Prostate gland (tissue), 2 donors: ENCODE measurements around the gene ATMIN. TPM values are rescaled to one million over a fixed set of nuclear protein-coding genes. Genes with fewer than 3 reads are reported as not detected.

ENCODE experiments used
- DNase-seq: peaks from one replicate; pipeline ENCODE4 v3.0.0-alpha.2; 2019; ENCODE audit warnings: low spot score
- H3K27ac ChIP-seq, 2 donors: fragments of 200-600 bp; sonication (generic); 2 replicates each; pipeline ENCODE4 v1.5.1; 2017 to 2019
- H3K27me3 ChIP-seq: fragments of 200-600 bp; sonication (generic); replicated peaks from 2 replicates; pipeline ENCODE4 v1.5.1; 2019; ENCODE audit not compliant: insufficient read depth
- H3K36me3 ChIP-seq, 2 donors: fragments of 200-600 bp; sonication (generic); 1 replicate in 1 of 2; 2 replicates in 1 of 2; pipeline versions ENCODE4 v1.5.1 to v1.8.1; 2017 to 2019
- H3K4me1 ChIP-seq: fragments of 200-600 bp; sonication (generic); replicated peaks from 2 replicates; pipeline ENCODE4 v1.5.1; 2019
- H3K4me3 ChIP-seq, 2 donors: fragments of 200-600 bp; sonication (generic); 2 replicates each; pipeline ENCODE4 v1.5.1; 2017 to 2019
- H3K9me3 ChIP-seq: fragments of 200-600 bp; sonication (generic); 2 replicates; pipeline ENCODE4 v1.5.1; 2017
- CTCF ChIP-seq, 4 experiments: fragments of 200-600 bp in 2 of 4; fragments of 450-650 bp in 2 of 4; sonication (generic) in 2 of 4; IDR thresholded peaks; 1 replicate in 3 of 4; 2 replicates in 1 of 4; pipeline ENCODE4 v1.5.1; 2016 to 2019; ENCODE audit warnings: antibody characterized with exemption in 4 of 4, mild to moderate bottlenecking in 2 of 4, moderate library complexity in 2 of 4
- POLR2A ChIP-seq: fragments of 450-650 bp; IDR thresholded peaks from one replicate; pipeline ENCODE4 v1.6.1; 2016; ENCODE audit warnings: antibody characterized with exemption, mild to moderate bottlenecking
- POLR2AphosphoS5 ChIP-seq: sonication (generic); formaldehyde crosslinking; IDR thresholded peaks from one replicate; pipeline ENCODE4 v1.6.1; 2017; ENCODE audit warnings: antibody characterized with exemption
- WGBS: methylation state at CpG from one replicate; pipeline ENCODE4 v1.1.5; 2018; 5-methylcytosine and 5-hydroxymethylcytosine counted together
- intact Hi-C: fragments of 100-400 bp; cut with DNase I; formaldehyde crosslinking; loops from one replicate; pipeline ENCODE4 v1.14.2; 2022
- total RNA-seq, 2 donors: library from RNA; depleted of rRNA; stranded (reverse); fragments of >200 nt; gene quantifications; one replicate each; pipeline ENCODE4 v1.1.0, GENCODE V29; 2016

ATMIN gene
- total RNA-seq, 2 donors from 2014 or later: 47.1 to 62.4 TPM

DNA sequence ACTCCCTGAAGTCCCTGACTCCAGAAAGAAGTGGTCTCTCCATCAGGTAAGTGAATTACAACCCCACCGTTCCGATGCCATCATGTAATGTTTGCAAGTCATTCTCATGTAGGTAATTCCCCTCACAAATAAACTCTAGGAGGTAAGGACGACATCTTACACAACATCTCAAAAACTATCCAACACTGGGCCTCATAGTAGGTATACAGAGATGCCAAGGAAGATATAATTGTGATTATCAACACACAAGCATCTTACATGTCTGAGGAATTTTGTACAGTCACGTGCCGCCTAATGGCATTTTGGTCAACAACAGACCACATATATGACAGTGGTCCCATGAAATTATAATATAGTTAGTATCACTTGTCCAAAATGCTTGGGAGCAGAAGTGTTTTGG, 53.2 kb downstream of the ATMIN start:
- TF ChIP-seq POLR2AphosphoS5 (no peak), POLR2A (no peak), CTCF (IDR thresholded peaks at IDR 0.05) (no peak)
- no peaks in the 10 kb centered on the region for H3K9me3 ChIP-seq
- DNase-seq: no peak
- intact Hi-C loops: no loop called here
- no peak overlapping the region for H3K27ac ChIP-seq
- H3K27me3 ChIP-seq: no peaks in the 10 kb centered on the region
- no peaks in the 10 kb centered on the region for H3K4me1 ChIP-seq
- H3K4me3 ChIP-seq: no peak overlapping the region
- H3K36me3 ChIP-seq: no peaks in the 10 kb centered on the region
- WGBS: 90% methylated on average over 5 of the region's 5 CpGs

DNA sequence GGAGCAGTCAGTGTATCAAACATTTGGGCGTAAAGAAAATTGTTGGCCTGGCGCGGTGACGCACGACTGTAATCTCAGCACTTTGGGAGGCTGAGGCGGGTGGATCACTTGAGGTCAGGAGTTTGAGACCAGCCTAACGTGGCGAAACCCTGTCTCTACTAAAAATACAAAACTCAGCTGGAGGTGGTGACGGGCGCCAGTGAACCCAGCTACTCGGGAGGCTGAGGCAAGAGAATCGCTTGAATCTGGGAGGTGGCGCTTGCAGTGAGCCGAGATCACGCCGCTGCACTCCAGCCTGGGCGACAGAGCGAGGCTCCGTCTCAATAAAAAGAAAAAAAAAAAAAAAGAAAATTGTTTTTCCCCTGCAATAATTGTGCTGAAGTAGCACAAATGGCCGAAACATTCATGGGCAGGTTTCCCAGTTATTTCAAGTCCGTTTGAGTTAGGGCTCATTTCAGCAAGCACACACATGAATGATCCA, 59.2 kb downstream of the ATMIN start:
- no peak for TF ChIP-seq POLR2AphosphoS5
- no peak for TF ChIP-seq POLR2A
- TF ChIP-seq CTCF (IDR thresholded peaks at IDR 0.05): no peak
- WGBS: 55% methylated on average over 21 of the region's 21 CpGs
- H3K4me1 ChIP-seq: no peaks in the 10 kb centered on the region
- no peaks in the 10 kb centered on the region for H3K9me3 ChIP-seq
- no peaks in the 10 kb centered on the region for H3K27me3 ChIP-seq
- H3K4me3 ChIP-seq: peak overlapping the region in 1 of 2 donors; percentile 76
- intact Hi-C loops: loop anchor here (10.0 kb wide), 1 partner anchor 220 kb away; the partner anchor contains the start of gene GAN
- no peaks in the 10 kb centered on the region for H3K36me3 ChIP-seq
- no peak for DNase-seq
- H3K27ac ChIP-seq: no peak overlapping the region

GRCh38 chr16:81095653-81095952, 60.0 kb downstream of the ATMIN start:
- intact Hi-C loops: loop anchor here (10.0 kb wide), 1 partner anchor 219 kb away; the partner anchor contains the start of gene GAN
- no peak for DNase-seq
- TF ChIP-seq CTCF (IDR thresholded peaks at IDR 0.05) (no peak), POLR2A (no peak), POLR2AphosphoS5 (no peak)
- H3K4me1 ChIP-seq: no peaks in the 10 kb centered on the region
- WGBS: 0% methylated on average over 18 of the region's 22 CpGs
- no peaks in the 10 kb centered on the region for H3K36me3 ChIP-seq
- H3K27me3 ChIP-seq: no peaks in the 10 kb centered on the region
- no peaks in the 10 kb centered on the region for H3K9me3 ChIP-seq
- H3K4me3 ChIP-seq: peak overlapping the region; percentile 74 to 76
- H3K27ac ChIP-seq: peak overlapping the region; percentile 74 to 84

- Histone ChIP-seq H3K4me3 (peak within 1 kb of the TSS; percentile 74 to 76), H3K27me3 (no peaks in the 10 kb centered on the region), H3K36me3 (no peaks in the 10 kb centered on the region), H3K4me1 (no peaks in the 10 kb centered on the region), H3K9me3 (no peaks in the 10 kb centered on the region), H3K27ac (peak within 1 kb of the TSS; percentile 74 to 84)
- DNase-seq: peak; percentile 100
- TF ChIP-seq POLR2A (peak; percentile 7), POLR2AphosphoS5 (peak; percentile 93), CTCF (IDR thresholded peaks at IDR 0.05) (no peak)
- WGBS: under 1% methylated on average over 44 of the region's 83 CpGs
- intact Hi-C loops: loop anchor here (1.0 to 10.0 kb wide), 3 partner anchors 19 to 219 kb away; partner anchors contain the start of genes C16orf46, CENPN, CMC2 and GAN
These were observed 60.5 kb downstream of the ATMIN start, which contains the start of gene GCSH for GRCh38 chr16:81095953-81096714. Gene GCSH, minus strand, starts transcription at chr16:81096395. Its CDS starts 117 bp downstream, at chr16:81096278.
